ENCODE measurements around the gene GSG1L.

DNA sequence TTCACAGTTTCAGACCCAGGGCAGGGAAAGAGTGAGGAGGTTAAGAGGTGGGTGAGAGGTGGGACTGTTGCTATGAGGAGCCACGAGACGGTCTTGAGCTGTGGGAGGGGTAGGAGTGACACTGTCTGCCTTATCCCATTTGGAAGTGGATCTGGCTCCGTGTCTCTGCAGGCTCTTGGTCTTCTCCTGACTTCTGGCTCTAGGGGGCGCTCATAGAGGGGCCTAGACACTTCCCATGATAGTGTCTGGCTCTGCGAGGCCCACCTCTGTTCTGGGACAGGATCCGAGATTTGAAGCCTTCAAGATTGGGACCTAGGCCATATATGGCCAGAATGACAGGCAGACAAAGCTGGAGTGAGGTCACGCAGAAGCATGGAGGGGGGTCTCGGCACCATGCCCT lies 204.5 kb downstream of the GSG1L start:
- TF ChIP-seq, protein P1, sequence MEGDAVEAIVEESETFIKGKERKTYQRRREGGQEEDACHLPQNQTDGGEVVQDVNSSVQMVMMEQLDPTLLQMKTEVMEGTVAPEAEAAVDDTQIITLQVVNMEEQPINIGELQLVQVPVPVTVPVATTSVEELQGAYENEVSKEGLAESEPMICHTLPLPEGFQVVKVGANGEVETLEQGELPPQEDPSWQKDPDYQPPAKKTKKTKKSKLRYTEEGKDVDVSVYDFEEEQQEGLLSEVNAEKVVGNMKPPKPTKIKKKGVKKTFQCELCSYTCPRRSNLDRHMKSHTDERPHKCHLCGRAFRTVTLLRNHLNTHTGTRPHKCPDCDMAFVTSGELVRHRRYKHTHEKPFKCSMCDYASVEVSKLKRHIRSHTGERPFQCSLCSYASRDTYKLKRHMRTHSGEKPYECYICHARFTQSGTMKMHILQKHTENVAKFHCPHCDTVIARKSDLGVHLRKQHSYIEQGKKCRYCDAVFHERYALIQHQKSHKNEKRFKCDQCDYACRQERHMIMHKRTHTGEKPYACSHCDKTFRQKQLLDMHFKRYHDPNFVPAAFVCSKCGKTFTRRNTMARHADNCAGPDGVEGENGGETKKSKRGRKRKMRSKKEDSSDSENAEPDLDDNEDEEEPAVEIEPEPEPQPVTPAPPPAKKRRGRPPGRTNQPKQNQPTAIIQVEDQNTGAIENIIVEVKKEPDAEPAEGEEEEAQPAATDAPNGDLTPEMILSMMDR (conservative IDR thresholded peaks at IDR 0.05): no peak
- TF ChIP-seq ZFX (IDR thresholded peaks at IDR 0.05): no peak

Data from C4-2B (cell line).